Measurements from ENCODE around the gene IFT74.
"Not testable (repeated sequence)": the region's sequence is repeated elsewhere in the genome, so short reads cannot be mapped to it uniquely, and the experiment has no call there.

The IFT74 gene

GRCh38 chr9:27085456-27085855, 129.2 kb downstream of the IFT74 start:
- DNase-seq, result no peak

- no peak for DNase-seq
Measured at GRCh38 chr9:27086818-27087680, 130.8 kb downstream of the IFT74 start.

- DNase-seq, result no peak
Measured at GRCh38 chr9:27088981-27089380, 132.8 kb downstream of the IFT74 start.

GRCh38 chr9:27089706-27090105, 133.5 kb downstream of the IFT74 start:
- no peak for DNase-seq

GRCh38 chr9:27090231-27090630, 134.0 kb downstream of the IFT74 start:
- DNase-seq, result no peak

GRCh38 chr9:27090711-27091110, 134.5 kb downstream of the IFT74 start:
- DNase-seq, result no peak

- not testable (repeated sequence) for DNase-seq
Measured at GRCh38 chr9:27092496-27092895, 136.3 kb downstream of the IFT74 start.

GRCh38 chr9:27093384-27094067, 137.3 kb downstream of the IFT74 start:
- DNase-seq, result not testable (repeated sequence)

- no peak for DNase-seq
Measured at GRCh38 chr9:27094640-27095298, 138.6 kb downstream of the IFT74 start.

GRCh38 chr9:27107241-27107640, 151.0 kb downstream of the IFT74 start:
- no peak for DNase-seq

- no peak for DNase-seq
Measured at GRCh38 chr9:27108981-27109541, 152.8 kb downstream of the IFT74 start, which contains the start of gene TEK. TSS of gene TEK (plus strand) at chr9:27109225. CDS start at chr9:27109591, 366 bp downstream.

- no peak for DNase-seq
Measured at GRCh38 chr9:27109621-27110020, 153.4 kb downstream of the IFT74 start.

- DNase-seq, result no peak
Measured at GRCh38 chr9:27110181-27110580, 154.0 kb downstream of the IFT74 start.

- no peak for DNase-seq
Measured at GRCh38 chr9:27112235-27112634, 156.0 kb downstream of the IFT74 start.

Data from AML-193 (cell line).